GM12878 (cell line): Measurements from ENCODE around the gene EDC3. TPM values are rescaled to one million over a fixed set of nuclear protein-coding genes. Genes with fewer than 3 reads are reported as not detected.

Experiments used
- ATAC-seq: fragments of 200-7000 bp; cut with Tn5 transposase; 3 replicates; pipeline ENCODE4 v1.9.1; 2020; ENCODE audit warnings: mild to moderate bottlenecking, moderate library complexity
- BruUV-seq: library from RNA; stranded (reverse); fragments of 400-500 nt; replicated peaks from 2 replicates; lab custom pipeline; 2021; lab: Mats Ljungman, UMichigan
- CTCF ChIA-PET: fragments of 300-600 bp; sonication (Branson Sonifier 250); formaldehyde crosslinking; extraction: SDS; loops from one replicate; lab custom pipeline; 2021; ENCODE audit warnings: inconsistent platforms; lab: Yijun Ruan, JAX
- POLR2A ChIA-PET: fragments of 350-600 bp; formaldehyde crosslinking; extraction: SDS; loops from one replicate; lab custom pipeline; 2021; ENCODE audit warnings: inconsistent platforms; lab: Charles Lee
- RAD21 ChIA-PET: fragments of 300-600 bp; sonication (Branson Sonifier 250); formaldehyde crosslinking; loops from one replicate; lab custom pipeline; 2023; ENCODE audit warnings: antibody characterized with exemption; ENCODE audit not compliant: unreplicated experiment; lab: Charles Lee
- SMC1A ChIA-PET: fragments of 300-600 bp; sonication (Branson Sonifier 250); formaldehyde crosslinking; loops from one replicate; lab custom pipeline; 2023; ENCODE audit not compliant: unreplicated experiment, uncharacterized antibody; lab: Charles Lee
- DNase-seq: peaks from one replicate; pipeline ENCODE4 v3.0.0-alpha.2; 2011; ENCODE audit warnings: low read depth, low spot score
- FAIRE-seq: peaks from 3 replicates; lab custom pipeline; 2011; peaks lifted over from hg19 to GRCh38; lab: Jason Lieb, UNC
- H2AFZ ChIP-seq: 2 replicates; pipeline ENCODE4 v1.6.0; 2011; ENCODE audit warnings: low read depth, low read length, control low read depth; ENCODE audit not compliant: control insufficient read depth
- H3K27ac ChIP-seq: 2 replicates; pipeline ENCODE4 v1.5.1; 2011; ENCODE audit warnings: control low read depth; ENCODE audit not compliant: control insufficient read depth, insufficient read depth
- H3K27me3 ChIP-seq, 2 experiments: replicated peaks in 1 of 2; 2 replicates each; pipeline versions ENCODE4 v1.6.0 to v1.6.1; 2011; ENCODE audit warnings: low read length in 1 of 2; ENCODE audit not compliant: control insufficient read depth in 2 of 2, insufficient read depth in 2 of 2
- H3K36me3 ChIP-seq, 2 experiments: 2 replicates each; pipeline ENCODE4 v1.5.1; 2011; ENCODE audit warnings: low read length in 1 of 2; ENCODE audit not compliant: control insufficient read depth in 2 of 2, insufficient read depth in 2 of 2
- H3K4me1 ChIP-seq: 2 replicates; pipeline ENCODE4 v1.6.1; 2011; ENCODE audit warnings: mild to moderate bottlenecking, low read length, moderate library complexity, mixed read lengths; ENCODE audit not compliant: control insufficient read depth, insufficient read depth
- H3K4me2 ChIP-seq: 2 replicates; pipeline ENCODE4 v1.6.0; 2011; ENCODE audit warnings: control low read depth; ENCODE audit not compliant: control insufficient read depth, insufficient read depth
- H3K4me3 ChIP-seq: fragments of 200-600 bp; sonication (generic); 2 replicates; pipeline ENCODE4 v1.5.1; 2016
- H3K79me2 ChIP-seq: 2 replicates; pipeline ENCODE4 v1.6.0; 2011; ENCODE audit warnings: low read length; ENCODE audit not compliant: control insufficient read depth, insufficient read depth
- H3K9ac ChIP-seq: 2 replicates; pipeline ENCODE4 v1.8.0; 2011; ENCODE audit warnings: low read length, control low read depth, mixed read lengths; ENCODE audit not compliant: control insufficient read depth, insufficient read depth
- H3K9me3 ChIP-seq: replicated peaks from 3 replicates; pipeline ENCODE4 v1.5.1; 2011; ENCODE audit warnings: mild to moderate bottlenecking, low read length; ENCODE audit not compliant: control insufficient read depth, insufficient read depth
- H4K20me1 ChIP-seq: 2 replicates; pipeline ENCODE4 v1.6.0; 2011; ENCODE audit not compliant: control insufficient read depth, insufficient read depth
- BCL11A ChIP-seq: IDR thresholded peaks from 2 replicates; pipeline ENCODE4 v1.6.1; 2011; ENCODE audit warnings: low read depth, low read length
- JUND ChIP-seq: IDR thresholded peaks from 2 replicates; pipeline ENCODE4 v1.6.1; 2012; ENCODE audit warnings: low read depth, mild to moderate bottlenecking, low read length, improper control_type of control experiment, moderate library complexity
- MEF2A ChIP-seq: IDR thresholded peaks from 2 replicates; pipeline ENCODE4 v1.6.1; 2011; ENCODE audit warnings: low read depth, mild to moderate bottlenecking, low read length, moderate library complexity; ENCODE audit not compliant: insufficient read depth
- POU2F2 ChIP-seq: IDR thresholded peaks from 3 replicates; pipeline ENCODE4 v1.6.1; 2011; ENCODE audit warnings: low read depth, mild to moderate bottlenecking, low read length, borderline replicate concordance
- SIN3A ChIP-seq: IDR thresholded peaks from 2 replicates; pipeline ENCODE4 v1.6.1; 2012; ENCODE audit warnings: low read depth, low read length, improper control_type of control experiment
- TARDBP ChIP-seq: IDR thresholded peaks from 2 replicates; pipeline ENCODE4 v1.6.1; 2016; ENCODE audit warnings: borderline replicate concordance
- YY1 ChIP-seq: IDR thresholded peaks from 2 replicates; pipeline ENCODE4 v1.6.1; 2011; ENCODE audit warnings: low read depth, mild to moderate bottlenecking, low read length
- WGBS: methylation state at CpG from one replicate; pipeline ENCODE4 v1.1.6; 2016; ENCODE audit warnings: low lambda C conversion rate; ENCODE audit not compliant: insufficient replicate concordance, insufficient coverage; ENCODE audit errors: missing lambda C conversion rate; 5-methylcytosine and 5-hydroxymethylcytosine counted together
- in situ Hi-C: fragments of 300-500 bp; cut with MboI; formaldehyde crosslinking; loops from 9 replicates; pipeline ENCODE4 v1.14.3; 2018; ENCODE audit warnings: mixed read lengths
- intact Hi-C: fragments of 100-400 bp; cut with micrococcal nuclease; formaldehyde crosslinking; loops from one replicate; pipeline ENCODE4 v1.14.2; 2022; ENCODE audit not compliant: unreplicated experiment
- polyA plus RNA-seq, 11 experiments: library from polyadenylated mRNA; depleted of rRNA in 4 of 11; unstranded in 6 of 11; stranded (reverse) in 5 of 11; fragments of >200 nt; fragmentation: Nextera tagmentation in 4 of 11; fragmentation: Illumina TruSeq in 1 of 11; extraction: Ambion mirVana in 4 of 11; extraction: Trizol in 1 of 11; gene quantifications; 1 replicate in 1 of 11; 2 replicates in 10 of 11; pipeline versions ENCODE4 v1.2.1 to v1.2.3, GENCODE V29; 2011 to 2016; ENCODE audit warnings: inconsistent platforms in 2 of 11, missing spikeins in 2 of 11, low read depth in 1 of 11
- total RNA-seq, 4 experiments: library from RNA; depleted of rRNA in 3 of 4; stranded (reverse); fragments of >200 nt in 3 of 4; fragmentation: Illumina TruSeq in 1 of 4; extraction: Trizol in 1 of 4; gene quantifications; 2 replicates each; pipeline versions ENCODE4 v1.2.1 to v1.2.3, GENCODE V29; 2013 to 2021
- TF ChIP-seq, protein P1 (sequence below): fragments of 150-350 bp; IDR thresholded peaks from 2 replicates; pipeline ENCODE4 v1.6.1; 2016; ENCODE audit warnings: low read depth, low read length
- TF ChIP-seq, protein P2 (sequence below): fragments of 450-650 bp; IDR thresholded peaks from 2 replicates; pipeline ENCODE4 v1.6.1; 2017; ENCODE audit warnings: borderline replicate concordance
- TF ChIP-seq, protein P3 (sequence below): fragments of 450-650 bp; formaldehyde crosslinking; IDR thresholded peaks from 2 replicates; pipeline ENCODE4 v1.4.0; 2022; ENCODE audit warnings: mild to moderate bottlenecking, moderate library complexity

Gene EDC3
- total and polyA plus RNA-seq, 10 of the 15 experiments (the other 5 are each of a cell fraction or from before 2014, with no cell fraction given), result 11.8 to 48.4 (median 35.3) TPM

DNA sequence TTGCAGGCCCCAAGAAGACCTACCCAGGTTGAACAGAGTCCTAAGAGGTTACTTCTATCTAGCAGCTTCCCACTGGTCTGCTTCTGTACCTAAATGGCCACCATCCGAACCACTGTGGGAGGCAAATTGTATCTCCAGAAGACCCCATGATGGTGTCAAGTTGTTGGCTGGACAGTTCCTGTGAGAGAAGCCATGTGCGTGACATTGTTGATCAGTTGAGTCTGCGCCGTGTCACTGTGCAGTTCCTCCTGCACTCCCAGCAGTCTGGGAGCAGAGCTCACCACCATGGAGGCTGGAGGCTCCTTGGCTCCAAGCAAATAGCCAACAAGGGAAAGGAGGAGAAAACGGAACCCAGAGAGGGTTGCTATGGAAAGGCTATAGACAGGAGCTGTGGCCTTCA is 37.0 kb upstream of the EDC3 start (continued):
- TF ChIP-seq, protein P1, sequence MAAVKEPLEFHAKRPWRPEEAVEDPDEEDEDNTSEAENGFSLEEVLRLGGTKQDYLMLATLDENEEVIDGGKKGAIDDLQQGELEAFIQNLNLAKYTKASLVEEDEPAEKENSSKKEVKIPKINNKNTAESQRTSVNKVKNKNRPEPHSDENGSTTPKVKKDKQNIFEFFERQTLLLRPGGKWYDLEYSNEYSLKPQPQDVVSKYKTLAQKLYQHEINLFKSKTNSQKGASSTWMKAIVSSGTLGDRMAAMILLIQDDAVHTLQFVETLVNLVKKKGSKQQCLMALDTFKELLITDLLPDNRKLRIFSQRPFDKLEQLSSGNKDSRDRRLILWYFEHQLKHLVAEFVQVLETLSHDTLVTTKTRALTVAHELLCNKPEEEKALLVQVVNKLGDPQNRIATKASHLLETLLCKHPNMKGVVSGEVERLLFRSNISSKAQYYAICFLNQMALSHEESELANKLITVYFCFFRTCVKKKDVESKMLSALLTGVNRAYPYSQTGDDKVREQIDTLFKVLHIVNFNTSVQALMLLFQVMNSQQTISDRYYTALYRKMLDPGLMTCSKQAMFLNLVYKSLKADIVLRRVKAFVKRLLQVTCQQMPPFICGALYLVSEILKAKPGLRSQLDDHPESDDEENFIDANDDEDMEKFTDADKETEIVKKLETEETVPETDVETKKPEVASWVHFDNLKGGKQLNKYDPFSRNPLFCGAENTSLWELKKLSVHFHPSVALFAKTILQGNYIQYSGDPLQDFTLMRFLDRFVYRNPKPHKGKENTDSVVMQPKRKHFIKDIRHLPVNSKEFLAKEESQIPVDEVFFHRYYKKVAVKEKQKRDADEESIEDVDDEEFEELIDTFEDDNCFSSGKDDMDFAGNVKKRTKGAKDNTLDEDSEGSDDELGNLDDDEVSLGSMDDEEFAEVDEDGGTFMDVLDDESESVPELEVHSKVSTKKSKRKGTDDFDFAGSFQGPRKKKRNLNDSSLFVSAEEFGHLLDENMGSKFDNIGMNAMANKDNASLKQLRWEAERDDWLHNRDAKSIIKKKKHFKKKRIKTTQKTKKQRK, result no peak
- no peak for TF ChIP-seq BCL11A
- TF ChIP-seq YY1, result no peak
- TF ChIP-seq, all 136 proteins: peak for 0

DNA sequence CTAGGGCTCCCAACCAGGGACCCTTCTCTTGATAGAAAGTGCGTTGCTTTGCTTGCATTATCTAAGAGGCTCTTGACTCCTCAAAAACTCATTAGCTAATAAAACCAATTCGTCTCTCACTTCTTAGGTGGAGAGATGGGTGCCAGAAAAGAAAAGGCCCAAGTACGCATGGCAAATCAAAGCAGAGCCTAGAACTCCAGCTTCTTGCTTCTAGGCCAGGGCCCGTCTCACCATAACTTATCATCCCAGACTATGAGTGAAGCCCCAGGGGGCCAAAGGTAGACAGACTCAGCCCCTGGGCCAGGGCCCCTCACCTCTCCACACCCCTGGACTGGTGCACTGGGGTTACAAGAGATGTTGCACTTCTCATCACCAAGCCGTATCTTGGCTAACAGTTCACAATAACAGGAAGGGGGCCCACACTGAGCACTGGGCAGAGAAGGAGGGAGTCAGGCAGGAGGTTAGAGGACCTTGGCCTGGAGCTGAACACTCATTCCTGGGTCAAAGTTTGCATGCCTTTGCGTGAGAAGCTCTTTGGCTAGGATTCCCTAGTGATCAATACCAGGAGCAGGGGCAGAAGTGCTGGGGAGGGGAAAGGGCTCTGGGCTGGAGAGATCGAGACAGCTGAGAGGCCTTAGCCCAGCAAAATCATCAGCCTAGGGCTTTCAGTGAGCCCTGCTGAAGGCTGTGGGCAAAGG is 34.9 kb upstream of the EDC3 start:
- H2AFZ ChIP-seq, result no peak overlapping the region
- no peak for FAIRE-seq
- no peak overlapping the region for H3K4me2 ChIP-seq
- WGBS, result 25% methylated on average over 7 of the region's 7 CpGs
- H4K20me1 ChIP-seq, result no peaks in the 10 kb centered on the region
- RAD21 ChIA-PET, result no interaction called here
- CTCF ChIA-PET, result no interaction called here
- no peak for DNase-seq
- H3K27me3 ChIP-seq, result peaks cover 0 to 3% of the 10 kb centered on the region in 2 experiments; a peak in 2 of 4 replicates
- H3K36me3 ChIP-seq, result no peaks in the 10 kb centered on the region
- SMC1A ChIA-PET, result no interaction called here
- H3K79me2 ChIP-seq, result no peaks in the 10 kb centered on the region
- peaks cover 4% of the 10 kb centered on the region for H3K4me1 ChIP-seq
- POLR2A ChIA-PET, result no interaction called here
- intact Hi-C loops, result no loop called here
- no peak overlapping the region for H3K4me3 ChIP-seq
- H3K9me3 ChIP-seq, result no peaks in the 10 kb centered on the region
- no peak overlapping the region for H3K9ac ChIP-seq
- in situ Hi-C loops, result no loop called here
- ATAC-seq, result no peak
- no TSS peak for BruUV-seq
- H3K27ac ChIP-seq, result no peak overlapping the region
- TF ChIP-seq SIN3A (no peak), POU2F2 (no peak), MEF2A (no peak), JUND (no peak), TARDBP (no peak)
- TF ChIP-seq, protein P2, sequence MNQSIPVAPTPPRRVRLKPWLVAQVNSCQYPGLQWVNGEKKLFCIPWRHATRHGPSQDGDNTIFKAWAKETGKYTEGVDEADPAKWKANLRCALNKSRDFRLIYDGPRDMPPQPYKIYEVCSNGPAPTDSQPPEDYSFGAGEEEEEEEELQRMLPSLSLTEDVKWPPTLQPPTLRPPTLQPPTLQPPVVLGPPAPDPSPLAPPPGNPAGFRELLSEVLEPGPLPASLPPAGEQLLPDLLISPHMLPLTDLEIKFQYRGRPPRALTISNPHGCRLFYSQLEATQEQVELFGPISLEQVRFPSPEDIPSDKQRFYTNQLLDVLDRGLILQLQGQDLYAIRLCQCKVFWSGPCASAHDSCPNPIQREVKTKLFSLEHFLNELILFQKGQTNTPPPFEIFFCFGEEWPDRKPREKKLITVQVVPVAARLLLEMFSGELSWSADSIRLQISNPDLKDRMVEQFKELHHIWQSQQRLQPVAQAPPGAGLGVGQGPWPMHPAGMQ, result no peak
- TF ChIP-seq, protein P3, sequence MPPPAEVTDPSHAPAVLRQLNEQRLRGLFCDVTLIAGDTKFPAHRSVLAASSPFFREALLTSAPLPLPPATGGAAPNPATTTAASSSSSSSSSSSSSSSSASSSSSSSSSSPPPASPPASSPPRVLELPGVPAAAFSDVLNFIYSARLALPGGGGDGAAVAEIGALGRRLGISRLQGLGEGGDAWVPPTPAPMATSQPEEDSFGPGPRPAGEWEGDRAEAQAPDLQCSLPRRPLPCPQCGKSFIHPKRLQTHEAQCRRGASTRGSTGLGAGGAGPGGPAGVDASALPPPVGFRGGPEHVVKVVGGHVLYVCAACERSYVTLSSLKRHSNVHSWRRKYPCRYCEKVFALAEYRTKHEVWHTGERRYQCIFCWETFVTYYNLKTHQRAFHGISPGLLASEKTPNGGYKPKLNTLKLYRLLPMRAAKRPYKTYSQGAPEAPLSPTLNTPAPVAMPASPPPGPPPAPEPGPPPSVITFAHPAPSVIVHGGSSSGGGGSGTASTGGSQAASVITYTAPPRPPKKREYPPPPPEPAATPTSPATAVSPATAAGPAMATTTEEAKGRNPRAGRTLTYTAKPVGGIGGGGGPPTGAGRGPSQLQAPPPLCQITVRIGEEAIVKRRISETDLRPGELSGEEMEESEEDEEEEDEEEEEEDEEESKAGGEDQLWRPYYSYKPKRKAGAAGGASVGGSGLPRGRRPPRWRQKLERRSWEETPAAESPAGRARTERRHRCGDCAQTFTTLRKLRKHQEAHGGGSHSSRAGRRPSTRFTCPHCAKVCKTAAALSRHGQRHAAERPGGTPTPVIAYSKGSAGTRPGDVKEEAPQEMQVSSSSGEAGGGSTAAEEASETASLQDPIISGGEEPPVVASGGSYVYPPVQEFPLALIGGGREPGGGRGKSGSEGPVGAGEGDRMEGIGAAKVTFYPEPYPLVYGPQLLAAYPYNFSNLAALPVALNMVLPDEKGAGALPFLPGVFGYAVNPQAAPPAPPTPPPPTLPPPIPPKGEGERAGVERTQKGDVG (CRISPR knock-in tag), result no peak
